ENCODE data around the gene ITGB6. TPM values are rescaled to one million over a fixed set of nuclear protein-coding genes. Genes with fewer than 3 reads are reported as not detected.
A peak's percentile ranks its signal among the peaks of the same experiment; 100 is the strongest.

Gene ITGB6
- total RNA-seq, 6 experiments from 2014 or later, result 0.11 to 0.68 (median 0.44) TPM; not detected in 2

DNA sequence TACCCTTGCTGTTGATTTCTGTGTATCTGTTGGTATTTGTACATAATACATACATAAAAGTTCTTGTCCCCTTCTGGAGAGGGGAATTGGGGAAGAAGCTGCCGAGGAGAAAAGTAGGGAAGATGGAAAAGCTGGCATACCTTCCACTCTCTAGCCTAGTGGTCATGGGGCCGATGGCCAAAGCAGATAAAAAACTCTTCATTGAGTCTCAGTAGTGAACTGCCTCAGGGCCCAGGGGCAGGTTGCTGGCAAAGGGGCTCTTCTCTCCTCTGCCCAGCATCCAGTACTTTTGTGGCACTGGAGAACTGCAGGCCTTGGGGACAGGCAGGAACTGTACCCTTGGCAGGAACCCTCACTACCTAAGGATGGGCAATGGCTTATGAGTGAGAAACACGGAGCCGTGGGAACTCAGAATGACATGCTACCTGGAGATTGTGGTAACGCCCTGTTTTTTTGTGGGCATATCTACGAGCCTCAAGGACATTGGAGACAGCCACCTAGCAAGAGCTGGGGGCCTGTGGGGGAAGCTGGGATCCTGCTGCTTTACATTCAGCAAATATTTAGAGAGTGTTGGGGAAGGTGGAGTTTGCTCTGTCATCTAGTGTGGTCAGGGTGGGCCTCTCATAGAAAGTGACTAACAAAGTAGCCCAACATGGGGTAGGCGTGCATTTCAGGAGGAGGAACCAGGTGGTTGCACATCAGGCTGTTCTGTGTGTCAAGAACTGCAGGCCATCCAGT is 22.6 kb upstream of the ITGB6 start:
- H3K36me3 ChIP-seq, result no peaks in the 10 kb centered on the region
- H3K9me3 ChIP-seq, result no peaks in the 10 kb centered on the region
- intact Hi-C loops (cut with DNase I), result no loop called here
- DNase-seq (no peak), ATAC-seq (no peak)
- H3K27me3 ChIP-seq, result no peaks in the 10 kb centered on the region
- no peak overlapping the region for H3K27ac ChIP-seq
- 67% methylated on average over 4 of the region's 7 CpGs for WGBS (ENCODE audit: insufficient coverage, low coverage, low lambda C conversion rate, missing lambda C conversion rate)
- H3K4me1 ChIP-seq, result peaks cover 0 to 8% (median 0%) of the 10 kb centered on the region in 4 donors
- TF ChIP-seq POLR2A (IDR thresholded peaks at IDR 0.05) (no peak), CTCF (IDR thresholded peaks at IDR 0.05) (no peak)
- no peak overlapping the region for H3K4me3 ChIP-seq

- peaks cover 0 to 8% (median 0%) of the 10 kb centered on the region in 4 donors for H3K4me1 ChIP-seq
- ATAC-seq (peak; percentile 68 to 95 (median 87)), DNase-seq (peak in 1 of 3 donors; percentile 62)
- no peak overlapping the region for H3K4me3 ChIP-seq
- no peak for TF ChIP-seq CTCF (IDR thresholded peaks at IDR 0.05)
- TF ChIP-seq POLR2A (IDR thresholded peaks at IDR 0.05), result no peak
- H3K9me3 ChIP-seq, result no peaks in the 10 kb centered on the region
- H3K27me3 ChIP-seq, result no peaks in the 10 kb centered on the region
- WGBS (ENCODE audit: insufficient coverage, low coverage, low lambda C conversion rate, missing lambda C conversion rate), result 40% methylated on average over 9 of the region's 12 CpGs
- intact Hi-C loops (cut with DNase I), result no loop called here
- H3K27ac ChIP-seq, result peak overlapping the region in 1 of 3 donors; percentile 47
- H3K36me3 ChIP-seq, result no peaks in the 10 kb centered on the region
Measured at GRCh38 chr2:160221391-160222276, 21.6 kb upstream of the ITGB6 start.

DNA sequence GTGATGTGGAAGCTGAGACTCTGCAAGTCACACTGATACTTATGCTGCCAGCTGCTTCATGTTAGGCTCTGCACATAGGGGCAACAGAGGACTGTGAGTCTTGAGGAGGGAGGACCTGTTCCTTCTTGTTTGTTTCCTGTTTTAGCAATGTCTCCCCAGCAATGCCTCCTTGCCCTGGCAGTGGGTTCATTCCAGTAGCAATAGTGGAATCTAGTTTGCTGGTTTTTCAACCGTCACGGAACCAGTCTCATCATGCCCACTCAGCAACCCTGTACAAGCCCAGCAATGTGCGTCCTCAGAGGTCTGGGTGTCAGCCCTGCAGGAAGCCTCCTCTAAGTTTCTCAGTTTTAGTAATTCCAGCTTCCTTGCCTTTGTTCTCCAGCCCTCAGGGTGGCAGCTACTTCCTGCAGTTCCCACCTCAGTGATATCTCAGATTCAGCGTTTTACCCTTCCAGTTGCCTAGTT is 20.5 kb upstream of the ITGB6 start:
- ATAC-seq, result no peak

DNA sequence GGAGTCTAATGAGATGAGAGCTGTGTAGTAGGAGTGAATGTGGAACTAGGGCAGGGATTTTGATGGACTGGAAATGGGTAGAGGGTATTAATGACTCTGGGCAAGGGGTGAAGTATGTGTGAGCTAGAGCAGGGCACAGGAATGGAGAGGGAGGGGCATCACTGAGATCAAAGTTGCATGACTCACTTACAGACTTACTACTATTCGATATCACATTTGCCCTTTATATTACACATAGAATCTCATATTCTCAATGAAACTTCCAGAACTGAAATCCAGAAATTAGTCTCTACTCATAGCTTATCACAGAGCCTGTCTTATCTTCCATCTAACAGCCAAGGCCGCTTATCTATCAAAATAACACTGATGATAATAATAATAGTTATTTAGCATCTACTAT is 20.0 kb upstream of the ITGB6 start:
- H3K36me3 ChIP-seq, result no peaks in the 10 kb centered on the region
- H3K27ac ChIP-seq, result no peak overlapping the region
- no peak for ATAC-seq
- DNase-seq, result no peak
- H3K4me3 ChIP-seq, result no peak overlapping the region
- no peaks in the 10 kb centered on the region for H3K9me3 ChIP-seq
- TF ChIP-seq CTCF (IDR thresholded peaks at IDR 0.05), result no peak
- intact Hi-C loops (cut with DNase I), result no loop called here
- H3K4me1 ChIP-seq, result peaks cover 0 to 8% (median 0%) of the 10 kb centered on the region in 4 donors
- no peaks in the 10 kb centered on the region for H3K27me3 ChIP-seq
- 88% methylated on average over 2 of the region's 2 CpGs for WGBS (ENCODE audit: insufficient coverage, low coverage, low lambda C conversion rate, missing lambda C conversion rate)

More for the DNA sequence above, 20.5 kb upstream of the ITGB6 start:
- H3K27me3 ChIP-seq, result no peaks in the 10 kb centered on the region
- no peak for DNase-seq
- intact Hi-C loops (cut with DNase I), result no loop called here
- peaks cover 0 to 8% (median 0%) of the 10 kb centered on the region in 4 donors for H3K4me1 ChIP-seq
- H3K9me3 ChIP-seq, result no peaks in the 10 kb centered on the region
- no peak overlapping the region for H3K27ac ChIP-seq
- H3K36me3 ChIP-seq, result no peaks in the 10 kb centered on the region
- WGBS (ENCODE audit: insufficient coverage, low coverage, low lambda C conversion rate, missing lambda C conversion rate), result 36% methylated on average over 1 of the region's 4 CpGs
- H3K4me3 ChIP-seq, result no peak overlapping the region
- TF ChIP-seq POLR2A (IDR thresholded peaks at IDR 0.05) (no peak), CTCF (IDR thresholded peaks at IDR 0.05) (no peak)

All from right lobe of liver (tissue), 6 donors.